Panc1 (cell line): ENCODE data around the gene NKAPL.

Source experiments
- POLR2AphosphoS5 ChIP-seq: IDR thresholded peaks from 2 replicates; pipeline ENCODE4 v1.6.1; 2012; ENCODE audit warnings: mild to moderate bottlenecking, low read depth, low read length, moderate library complexity
- SIN3A ChIP-seq: IDR thresholded peaks from 2 replicates; pipeline ENCODE4 v1.6.1; 2012; ENCODE audit warnings: low read depth, mild to moderate bottlenecking, low read length, moderate library complexity, borderline replicate concordance; ENCODE audit not compliant: insufficient read depth
- TCF7L2 ChIP-seq: IDR thresholded peaks from 2 replicates; pipeline ENCODE4 v1.6.1; 2011; ENCODE audit warnings: mild to moderate bottlenecking, low read depth, low read length, inconsistent platforms
- TF ChIP-seq, protein P1 (sequence below): fragments of 450-650 bp; IDR thresholded peaks from 2 replicates; pipeline ENCODE4 v1.5.1; 2017; ENCODE audit warnings: mild to moderate bottlenecking
- TF ChIP-seq, protein P2 (sequence below), 2 experiments: IDR thresholded peaks; 2 replicates each; pipeline ENCODE4 v1.6.1; 2011 to 2012; ENCODE audit warnings: low read depth in 2 of 2, control low read depth in 1 of 2, low read length in 1 of 2, mild to moderate bottlenecking in 1 of 2, moderate library complexity in 1 of 2; ENCODE audit not compliant: insufficient read depth in 1 of 2

DNA sequence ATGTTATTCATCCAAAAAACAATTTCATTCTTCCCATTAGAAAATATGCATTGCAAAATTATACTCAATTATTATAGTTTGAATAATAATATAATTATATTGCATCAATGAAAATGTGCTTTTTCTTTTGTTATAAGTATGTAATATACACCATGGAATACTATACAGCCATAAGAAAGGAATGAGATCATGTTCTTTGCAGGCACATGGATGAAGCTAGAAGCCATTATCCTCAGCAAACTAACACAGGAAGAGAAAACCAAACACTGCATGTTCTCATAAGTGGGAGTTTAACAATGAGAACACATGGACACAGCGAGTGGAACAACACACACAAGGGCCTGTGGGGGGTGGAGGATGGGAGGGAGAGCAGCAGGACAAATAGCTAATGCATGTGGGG is 2.1 kb upstream of the NKAPL start:
- TF ChIP-seq, protein P1, sequence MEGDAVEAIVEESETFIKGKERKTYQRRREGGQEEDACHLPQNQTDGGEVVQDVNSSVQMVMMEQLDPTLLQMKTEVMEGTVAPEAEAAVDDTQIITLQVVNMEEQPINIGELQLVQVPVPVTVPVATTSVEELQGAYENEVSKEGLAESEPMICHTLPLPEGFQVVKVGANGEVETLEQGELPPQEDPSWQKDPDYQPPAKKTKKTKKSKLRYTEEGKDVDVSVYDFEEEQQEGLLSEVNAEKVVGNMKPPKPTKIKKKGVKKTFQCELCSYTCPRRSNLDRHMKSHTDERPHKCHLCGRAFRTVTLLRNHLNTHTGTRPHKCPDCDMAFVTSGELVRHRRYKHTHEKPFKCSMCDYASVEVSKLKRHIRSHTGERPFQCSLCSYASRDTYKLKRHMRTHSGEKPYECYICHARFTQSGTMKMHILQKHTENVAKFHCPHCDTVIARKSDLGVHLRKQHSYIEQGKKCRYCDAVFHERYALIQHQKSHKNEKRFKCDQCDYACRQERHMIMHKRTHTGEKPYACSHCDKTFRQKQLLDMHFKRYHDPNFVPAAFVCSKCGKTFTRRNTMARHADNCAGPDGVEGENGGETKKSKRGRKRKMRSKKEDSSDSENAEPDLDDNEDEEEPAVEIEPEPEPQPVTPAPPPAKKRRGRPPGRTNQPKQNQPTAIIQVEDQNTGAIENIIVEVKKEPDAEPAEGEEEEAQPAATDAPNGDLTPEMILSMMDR = no peak
- TF ChIP-seq, protein P2, sequence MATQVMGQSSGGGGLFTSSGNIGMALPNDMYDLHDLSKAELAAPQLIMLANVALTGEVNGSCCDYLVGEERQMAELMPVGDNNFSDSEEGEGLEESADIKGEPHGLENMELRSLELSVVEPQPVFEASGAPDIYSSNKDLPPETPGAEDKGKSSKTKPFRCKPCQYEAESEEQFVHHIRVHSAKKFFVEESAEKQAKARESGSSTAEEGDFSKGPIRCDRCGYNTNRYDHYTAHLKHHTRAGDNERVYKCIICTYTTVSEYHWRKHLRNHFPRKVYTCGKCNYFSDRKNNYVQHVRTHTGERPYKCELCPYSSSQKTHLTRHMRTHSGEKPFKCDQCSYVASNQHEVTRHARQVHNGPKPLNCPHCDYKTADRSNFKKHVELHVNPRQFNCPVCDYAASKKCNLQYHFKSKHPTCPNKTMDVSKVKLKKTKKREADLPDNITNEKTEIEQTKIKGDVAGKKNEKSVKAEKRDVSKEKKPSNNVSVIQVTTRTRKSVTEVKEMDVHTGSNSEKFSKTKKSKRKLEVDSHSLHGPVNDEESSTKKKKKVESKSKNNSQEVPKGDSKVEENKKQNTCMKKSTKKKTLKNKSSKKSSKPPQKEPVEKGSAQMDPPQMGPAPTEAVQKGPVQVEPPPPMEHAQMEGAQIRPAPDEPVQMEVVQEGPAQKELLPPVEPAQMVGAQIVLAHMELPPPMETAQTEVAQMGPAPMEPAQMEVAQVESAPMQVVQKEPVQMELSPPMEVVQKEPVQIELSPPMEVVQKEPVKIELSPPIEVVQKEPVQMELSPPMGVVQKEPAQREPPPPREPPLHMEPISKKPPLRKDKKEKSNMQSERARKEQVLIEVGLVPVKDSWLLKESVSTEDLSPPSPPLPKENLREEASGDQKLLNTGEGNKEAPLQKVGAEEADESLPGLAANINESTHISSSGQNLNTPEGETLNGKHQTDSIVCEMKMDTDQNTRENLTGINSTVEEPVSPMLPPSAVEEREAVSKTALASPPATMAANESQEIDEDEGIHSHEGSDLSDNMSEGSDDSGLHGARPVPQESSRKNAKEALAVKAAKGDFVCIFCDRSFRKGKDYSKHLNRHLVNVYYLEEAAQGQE (IDR thresholded peaks at IDR 0.05; ENCODE audit: insufficient read depth in 1 of 2, low read depth in 2 of 2, low read length in 1 of 2) = no peak
- TF ChIP-seq TCF7L2 (no peak), POLR2AphosphoS5 (no peak), SIN3A (no peak)
